Body of pancreas (tissue), 4 donors: Measurements from ENCODE around the gene PBX3. TPM values are rescaled to one million over a fixed set of nuclear protein-coding genes. Genes with fewer than 3 reads are reported as not detected.

Experiments
- ATAC-seq: fragments of 150-250 bp; one replicate; pipeline ENCODE4 v1.9.1; 2016
- DNase-seq, 4 donors: peaks; one replicate each; pipeline ENCODE4 v3.0.0-alpha.2; 2019
- H3K27ac ChIP-seq, 4 donors: fragments of 200-600 bp; sonication (generic); 1 replicate in 3 of 4; 2 replicates in 1 of 4; pipeline versions ENCODE4 v1.5.1 to v1.6.1; 2016 to 2019; ENCODE audit warnings: mild to moderate bottlenecking in 1 of 4, mixed read lengths in 1 of 4, moderate library complexity in 1 of 4
- H3K27me3 ChIP-seq, 2 donors: fragments of 200-600 bp; sonication (generic); one replicate each; pipeline ENCODE4 v1.6.0; 2016; ENCODE audit warnings: mild to moderate bottlenecking in 1 of 2
- H3K36me3 ChIP-seq, 2 donors: fragments of 200-600 bp; sonication (generic); replicated peaks in 1 of 2; 2 replicates each; pipeline ENCODE4 v1.5.1; 2016; ENCODE audit warnings: low read depth in 2 of 2; ENCODE audit not compliant: insufficient read depth in 1 of 2
- H3K4me1 ChIP-seq: fragments of 200-600 bp; sonication (generic); one replicate; pipeline ENCODE4 v1.6.0; 2016
- H3K4me3 ChIP-seq, 2 donors: fragments of 200-600 bp; sonication (generic); 1 replicate in 1 of 2; 2 replicates in 1 of 2; pipeline ENCODE4 v1.5.1; 2016 to 2019
- H3K9me3 ChIP-seq, 3 donors: fragments of 200-600 bp; sonication (generic); 1 replicate in 2 of 3; 2 replicates in 1 of 3; pipeline ENCODE4 v1.5.1; 2016
- POLR2A ChIP-seq, 3 donors: fragments of 450-650 bp; IDR thresholded peaks; one replicate each; pipeline ENCODE4 v1.6.1; 2016; ENCODE audit warnings: antibody characterized with exemption in 3 of 3, mild to moderate bottlenecking in 2 of 3
- WGBS, 2 donors: methylation state at CpG; one replicate each; pipeline ENCODE4 v1.1.5; 2017; 5-methylcytosine and 5-hydroxymethylcytosine counted together
- intact Hi-C: fragments of 100-400 bp; cut with DNase I; formaldehyde crosslinking; loops from one replicate; pipeline ENCODE4 v1.15.1; 2023
- total RNA-seq, 2 donors: library from RNA; depleted of rRNA; stranded (reverse); fragments of >200 nt; gene quantifications; one replicate each; pipeline ENCODE4 v1.1.0, GENCODE V29; 2016
- TF ChIP-seq, protein P1 (sequence below), 7 experiments: fragments of 450-650 bp in 4 of 7; fragments of 200-600 bp in 3 of 7; sonication (generic) in 3 of 7; IDR thresholded peaks; one replicate each; pipeline ENCODE4 v1.5.1; 2016 to 2019; ENCODE audit warnings: antibody characterized with exemption in 7 of 7

The PBX3 gene
- total RNA-seq, 2 donors from 2014 or later = 12.5 to 36.3 TPM

DNA sequence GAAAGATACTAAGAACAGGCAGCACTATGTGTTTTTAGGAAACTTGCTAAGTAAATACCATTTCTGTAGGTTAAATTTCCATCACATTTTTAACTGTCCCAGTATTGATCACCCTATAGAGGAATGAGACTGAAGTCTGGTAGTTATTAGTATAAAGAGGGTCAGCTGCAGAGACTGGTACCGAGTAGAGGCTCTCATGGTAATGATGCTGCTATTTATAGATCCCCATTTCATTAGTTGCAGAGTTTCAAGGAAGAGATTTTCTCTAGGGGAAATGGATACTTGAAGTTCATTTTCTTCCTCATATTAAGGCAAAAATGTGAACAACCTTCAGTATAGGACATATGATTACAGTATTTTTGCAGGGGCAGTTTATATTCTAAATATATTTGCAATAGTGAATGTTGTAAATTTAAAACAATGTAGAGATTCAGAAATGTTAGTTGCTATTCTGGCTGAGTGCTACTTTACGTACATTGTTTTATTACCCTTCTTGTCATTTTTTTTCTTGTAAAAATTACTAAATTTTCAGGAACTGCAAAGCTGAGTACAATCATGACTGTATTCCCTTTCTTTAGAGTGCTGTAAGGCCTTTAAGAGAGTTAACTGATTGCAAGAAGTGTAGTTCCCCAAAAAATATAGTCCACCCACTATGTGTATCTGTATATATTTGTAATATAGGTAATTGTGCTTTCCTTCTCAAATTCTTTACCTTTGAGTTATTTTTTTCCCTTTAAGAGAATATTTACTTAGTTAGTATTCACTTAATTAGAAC is 14.7 kb downstream of the PBX3 start:
- peaks cover 3% of the 10 kb centered on the region for H3K4me1 ChIP-seq
- intact Hi-C loops = no loop called here
- WGBS, 2 donors = 51 to 72% methylated on average over 2 of the region's 2 CpGs

DNA sequence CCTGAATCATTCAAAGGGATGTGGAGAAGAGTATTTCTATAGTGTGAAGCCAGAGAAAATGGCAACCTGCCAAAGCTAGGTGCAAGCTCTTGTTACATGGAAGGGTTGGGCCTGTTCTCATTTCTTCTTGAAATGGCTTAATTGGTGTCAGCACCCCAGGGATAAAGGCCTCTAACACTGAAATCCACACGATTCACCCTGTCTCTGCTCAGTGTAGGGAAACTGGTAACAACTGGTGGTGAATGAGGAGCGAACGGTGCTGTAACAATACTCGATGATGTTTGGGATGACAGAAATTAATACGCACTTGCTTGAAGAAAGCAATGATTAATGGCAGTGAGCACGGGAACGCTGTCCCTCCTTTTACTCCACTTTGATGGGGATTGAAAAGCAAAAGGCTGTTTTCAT is 16.2 kb downstream of the PBX3 start:
- Histone ChIP-seq H3K27ac (peak overlapping the region in 2 of 4 donors; percentile 43 to 65), H3K27me3 (no peaks in the 10 kb centered on the region), H3K9me3 (no peaks in the 10 kb centered on the region), H3K4me1 (peaks cover 3% of the 10 kb centered on the region), H3K36me3 (no peaks in the 10 kb centered on the region), H3K4me3 (no peak overlapping the region)
- intact Hi-C loops = no loop called here
- peak in 1 of 4 donors; percentile 25 for DNase-seq
- no peak for TF ChIP-seq POLR2A (IDR thresholded peaks at IDR 0.05)
- TF ChIP-seq, protein P1, sequence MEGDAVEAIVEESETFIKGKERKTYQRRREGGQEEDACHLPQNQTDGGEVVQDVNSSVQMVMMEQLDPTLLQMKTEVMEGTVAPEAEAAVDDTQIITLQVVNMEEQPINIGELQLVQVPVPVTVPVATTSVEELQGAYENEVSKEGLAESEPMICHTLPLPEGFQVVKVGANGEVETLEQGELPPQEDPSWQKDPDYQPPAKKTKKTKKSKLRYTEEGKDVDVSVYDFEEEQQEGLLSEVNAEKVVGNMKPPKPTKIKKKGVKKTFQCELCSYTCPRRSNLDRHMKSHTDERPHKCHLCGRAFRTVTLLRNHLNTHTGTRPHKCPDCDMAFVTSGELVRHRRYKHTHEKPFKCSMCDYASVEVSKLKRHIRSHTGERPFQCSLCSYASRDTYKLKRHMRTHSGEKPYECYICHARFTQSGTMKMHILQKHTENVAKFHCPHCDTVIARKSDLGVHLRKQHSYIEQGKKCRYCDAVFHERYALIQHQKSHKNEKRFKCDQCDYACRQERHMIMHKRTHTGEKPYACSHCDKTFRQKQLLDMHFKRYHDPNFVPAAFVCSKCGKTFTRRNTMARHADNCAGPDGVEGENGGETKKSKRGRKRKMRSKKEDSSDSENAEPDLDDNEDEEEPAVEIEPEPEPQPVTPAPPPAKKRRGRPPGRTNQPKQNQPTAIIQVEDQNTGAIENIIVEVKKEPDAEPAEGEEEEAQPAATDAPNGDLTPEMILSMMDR (IDR thresholded peaks at IDR 0.05) = no peak
- 58 to 66% methylated on average over 7 of the region's 7 CpGs for WGBS, 2 donors
- ATAC-seq = no peak

More for the DNA sequence above, 14.7 kb downstream of the PBX3 start:
- H3K27ac ChIP-seq = peak overlapping the region in 2 of 4 donors; percentile 23 to 50
- TF ChIP-seq, protein P1 (IDR thresholded peaks at IDR 0.05) = no peak
- no peak for TF ChIP-seq POLR2A (IDR thresholded peaks at IDR 0.05)
- H3K9me3 ChIP-seq = no peaks in the 10 kb centered on the region
- no peak for DNase-seq
- no peak for ATAC-seq
- H3K4me3 ChIP-seq = no peak overlapping the region
- no peaks in the 10 kb centered on the region for H3K36me3 ChIP-seq
- H3K27me3 ChIP-seq = no peaks in the 10 kb centered on the region

DNA sequence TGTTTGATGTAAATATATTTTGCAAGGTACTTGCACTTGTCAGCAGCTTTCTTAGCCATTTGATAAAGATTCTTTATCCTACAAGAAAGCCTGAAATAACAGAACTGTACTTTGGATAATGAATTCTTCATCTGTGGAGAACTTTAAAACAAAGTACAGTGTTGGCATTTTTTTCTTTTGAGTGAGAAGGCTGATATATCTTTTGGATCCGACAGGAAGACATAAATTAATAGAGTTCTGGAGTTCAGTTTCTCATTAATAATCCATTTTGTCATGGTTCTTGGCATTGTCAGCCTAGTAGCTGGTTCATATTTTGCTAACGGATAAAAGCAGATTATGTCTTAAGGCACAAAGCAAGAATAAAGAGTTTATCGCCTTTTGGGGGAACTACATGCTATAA is 17.0 kb downstream of the PBX3 start:
- H3K4me1 ChIP-seq = peaks cover 3% of the 10 kb centered on the region
- no peak for DNase-seq
- H3K27me3 ChIP-seq = no peaks in the 10 kb centered on the region
- no peaks in the 10 kb centered on the region for H3K9me3 ChIP-seq
- TF ChIP-seq, protein P1 (IDR thresholded peaks at IDR 0.05) = no peak
- no peak for TF ChIP-seq POLR2A (IDR thresholded peaks at IDR 0.05)
- no peak overlapping the region for H3K4me3 ChIP-seq
- ATAC-seq = no peak
- WGBS, 2 donors = 50 to 56% methylated on average over 3 of the region's 3 CpGs
- H3K27ac ChIP-seq = peak overlapping the region in 1 of 4 donors; percentile 65
- intact Hi-C loops = no loop called here
- H3K36me3 ChIP-seq = no peaks in the 10 kb centered on the region

DNA sequence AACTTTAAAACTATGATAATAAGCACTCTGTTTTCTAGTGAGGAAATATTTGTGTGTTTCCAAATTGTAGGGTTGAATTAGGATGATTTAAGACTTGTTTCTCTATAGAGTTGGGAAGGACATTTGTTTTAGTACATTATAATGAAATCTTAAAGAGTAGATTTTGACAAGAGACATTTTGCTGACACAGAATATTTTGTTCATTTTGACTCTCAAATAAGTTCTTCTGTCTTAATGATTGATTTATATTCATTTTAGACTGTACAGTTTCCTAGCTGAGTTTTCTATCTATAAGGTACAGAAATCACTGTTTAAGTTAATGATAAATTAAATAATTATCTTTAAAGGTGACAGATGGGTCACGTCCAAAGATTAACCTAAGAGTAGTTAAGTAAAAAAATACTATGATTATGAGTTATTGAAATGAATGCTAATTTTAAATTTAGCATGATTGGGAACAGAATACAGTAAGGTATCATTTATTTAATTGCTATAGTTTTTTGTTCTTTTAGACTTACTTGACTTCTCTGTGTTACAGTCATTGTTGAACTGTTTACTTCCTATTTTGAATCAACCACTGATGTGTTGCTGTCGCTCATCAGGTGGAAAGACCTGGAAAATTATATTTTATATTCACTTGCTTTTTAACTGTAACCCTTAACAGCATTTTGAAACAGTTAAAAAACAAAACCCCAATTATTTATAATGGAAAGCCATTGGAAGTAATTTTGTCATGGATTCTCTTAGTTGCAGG is 19.5 kb downstream of the PBX3 start:
- peaks cover 3% of the 10 kb centered on the region for H3K4me1 ChIP-seq
- 69 to 71% methylated on average over 2 of the region's 2 CpGs for WGBS, 2 donors
- DNase-seq (no peak), ATAC-seq (no peak)
- intact Hi-C loops = no loop called here
- no peaks in the 10 kb centered on the region for H3K27me3 ChIP-seq
- H3K27ac ChIP-seq = no peak overlapping the region
- H3K9me3 ChIP-seq = no peaks in the 10 kb centered on the region
- TF ChIP-seq, protein P1 (IDR thresholded peaks at IDR 0.05) = no peak
- TF ChIP-seq POLR2A (IDR thresholded peaks at IDR 0.05) = no peak
- no peak overlapping the region for H3K4me3 ChIP-seq
- no peaks in the 10 kb centered on the region for H3K36me3 ChIP-seq
